Adipose tissue (tissue), 3 donors: ENCODE measurements around the gene SLC35G3. TPM values are rescaled to one million over a fixed set of nuclear protein-coding genes. Genes with fewer than 3 reads are reported as not detected.
"Not testable (repeated sequence)": the region's sequence is repeated elsewhere in the genome, so short reads cannot be mapped to it uniquely, and the experiment has no call there.

Experiments
- H3K27ac ChIP-seq: one replicate; pipeline ENCODE4 v1.5.1; 2013; ENCODE audit warnings: low read depth, low read length
- WGBS, 3 donors: extraction: QIAGEN DNeasy Blood & Tissue Kit; methylation state at CpG; one replicate each; pipeline ENCODE4 v1.1.7; 2013; 5-methylcytosine and 5-hydroxymethylcytosine counted together
- polyA plus RNA-seq, 3 donors: library from polyadenylated mRNA; stranded (reverse); fragments of 200-250 nt; gene quantifications; one replicate each; pipeline ENCODE4 v1.2.3, GENCODE V29; 2013
- donor health status: healthy with polysubstance abuse.
- donor health status: Bipolar disorder and iron deficiency.
- donor health status: healthy.

The SLC35G3 gene
- polyA plus RNA-seq, 3 donors = not detected

DNA sequence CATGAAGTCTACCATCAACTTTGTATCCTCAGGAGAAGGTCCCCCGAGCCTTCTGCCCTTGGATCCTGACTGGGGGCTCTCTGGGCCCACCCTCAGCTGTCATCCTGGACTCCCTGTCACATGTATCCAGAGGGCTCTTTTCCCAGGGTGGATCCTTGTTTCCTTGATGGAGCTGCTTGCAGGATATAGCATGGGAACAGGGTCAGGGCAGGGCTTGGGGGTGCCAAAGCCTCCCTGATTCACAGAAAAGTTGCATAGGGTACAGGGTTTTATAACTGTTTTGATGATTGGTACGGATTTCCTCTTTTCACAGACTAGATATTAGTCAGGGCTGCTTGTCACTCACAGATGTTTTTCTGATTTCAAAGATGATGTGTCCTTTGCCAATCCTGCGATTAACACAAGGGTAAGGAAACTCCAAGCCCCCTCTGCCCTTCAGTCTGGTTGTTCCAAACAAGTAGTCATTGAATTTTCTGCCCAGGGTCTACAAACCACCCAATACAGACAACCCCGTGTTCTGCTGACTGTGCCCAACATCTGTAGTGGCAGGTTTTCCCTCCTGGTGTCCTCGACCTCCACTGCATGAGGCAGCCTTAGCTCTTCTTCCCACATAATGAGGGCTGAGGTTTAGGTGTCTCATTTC, 20.6 kb upstream of the SLC35G3 start:
- WGBS, 3 donors = 44 to 46% (median 45%) methylated on average over 5 of the region's 5 CpGs
- no peak overlapping the region for H3K27ac ChIP-seq

DNA sequence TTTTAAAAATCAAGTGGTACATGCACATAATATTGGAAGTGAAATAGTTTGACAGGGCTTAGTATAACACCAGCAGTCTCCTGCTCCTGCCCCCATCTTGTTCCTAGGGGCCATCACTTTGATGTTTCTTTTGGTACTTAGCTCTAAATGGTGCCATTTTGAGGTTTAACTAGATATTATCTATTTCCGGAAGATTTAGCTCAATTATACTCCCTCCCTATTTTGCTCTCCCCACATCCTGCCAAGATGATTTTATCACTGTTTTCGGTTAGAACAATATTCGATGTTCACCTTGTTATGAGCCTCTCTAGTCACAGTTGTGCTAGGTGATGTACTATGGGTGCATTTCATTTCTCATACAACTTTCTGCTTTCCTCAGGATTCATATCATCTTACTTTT, 20.0 kb upstream of the SLC35G3 start:
- 35 to 68% (median 47%) methylated on average over 3 of the region's 3 CpGs for WGBS, 3 donors
- no peak overlapping the region for H3K27ac ChIP-seq

DNA sequence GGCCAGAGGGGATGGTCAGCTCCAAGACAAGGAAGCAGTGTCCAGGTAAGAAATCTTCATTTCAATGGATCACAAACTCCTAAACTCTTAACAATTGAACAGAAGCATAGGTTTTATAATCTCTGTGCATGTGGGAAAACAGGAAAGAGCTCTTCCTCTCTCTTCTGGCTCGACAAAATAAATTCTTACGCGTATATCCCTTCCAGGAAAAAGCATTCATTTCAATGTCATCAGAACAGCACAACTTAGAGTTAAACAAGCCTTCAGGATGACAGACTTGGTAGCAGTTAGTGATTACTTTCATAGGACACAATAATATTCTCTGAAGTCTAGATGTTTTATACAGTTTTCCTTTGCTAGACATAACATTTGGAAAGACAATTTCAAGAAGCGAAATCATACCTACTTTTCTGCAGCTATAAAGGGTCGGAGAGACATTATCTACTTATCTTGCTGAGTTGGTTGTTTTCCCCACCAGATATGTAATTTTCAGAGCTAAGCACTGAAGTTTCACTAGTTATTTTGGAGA, 19.3 kb upstream of the SLC35G3 start:
- H3K27ac ChIP-seq = no peak overlapping the region
- 41 to 67% (median 55%) methylated on average over 5 of the region's 5 CpGs for WGBS, 3 donors

DNA sequence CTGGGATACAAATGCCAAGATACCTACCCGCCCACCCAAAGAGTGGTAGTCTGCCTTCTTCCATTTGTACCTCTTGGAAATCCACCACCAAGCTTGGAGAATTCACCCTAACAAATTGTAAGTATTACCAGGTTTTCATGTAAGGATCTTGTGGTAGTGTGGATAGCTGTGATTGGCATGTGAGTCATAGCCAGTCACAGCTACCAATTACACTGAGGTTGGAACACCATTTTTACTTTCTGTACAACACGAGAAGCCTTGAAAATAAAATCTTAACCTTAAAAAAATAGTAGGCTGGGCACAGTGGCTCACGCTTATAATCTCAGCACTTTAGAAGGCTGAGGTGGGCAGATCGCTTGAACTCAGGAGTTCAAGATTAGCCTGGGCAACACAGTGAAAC, 18.5 kb upstream of the SLC35G3 start:
- 71 to 93% (median 90%) methylated on average over 4 of the region's 4 CpGs for WGBS, 3 donors
- no peak overlapping the region for H3K27ac ChIP-seq

DNA sequence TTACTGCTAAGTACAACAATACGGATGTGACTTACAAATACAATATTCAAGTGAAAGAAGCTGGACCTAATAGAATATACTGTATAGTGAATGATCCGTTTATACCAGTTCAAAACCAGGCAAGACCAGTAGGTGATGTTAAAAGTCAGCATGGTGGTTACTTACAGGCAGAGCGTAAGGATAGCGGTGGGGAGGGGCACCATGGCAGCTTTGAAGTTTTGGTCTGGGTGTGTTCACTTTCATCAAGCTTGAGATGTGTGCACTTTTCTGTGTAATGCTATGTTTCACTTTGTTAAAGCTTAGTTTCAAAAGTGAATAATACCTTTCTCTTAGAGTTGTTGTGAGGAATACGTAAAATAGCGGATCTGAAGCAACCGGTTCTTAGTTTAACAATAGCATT, 16.5 kb upstream of the SLC35G3 start:
- H3K27ac ChIP-seq = no peak overlapping the region
- WGBS, 3 donors = 85 to 93% (median 91%) methylated on average over 7 of the region's 7 CpGs

DNA sequence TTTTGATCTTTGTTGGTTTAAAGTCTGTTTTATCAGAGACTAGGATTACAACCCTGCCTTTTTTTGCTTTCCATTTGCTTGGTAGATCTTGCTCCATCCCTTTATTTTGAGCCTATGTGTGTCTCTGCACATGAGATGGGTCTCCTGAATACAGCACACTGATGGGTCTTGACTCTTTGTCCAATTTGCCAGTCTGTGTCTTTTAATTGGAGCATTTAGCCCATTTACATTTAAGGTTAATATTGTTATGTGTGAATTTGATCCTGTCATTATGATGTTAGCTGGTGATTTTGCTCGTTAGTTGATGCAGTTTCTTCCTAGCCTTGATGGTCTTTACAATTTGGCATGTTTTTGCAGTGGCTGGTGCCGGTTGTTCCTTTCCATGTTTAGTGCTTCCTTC, 8.4 kb upstream of the SLC35G3 start:
- 50 to 95% (median 85%) methylated on average over 1 of the region's 2 CpGs for WGBS, 3 donors
- H3K27ac ChIP-seq = not testable (repeated sequence)

DNA sequence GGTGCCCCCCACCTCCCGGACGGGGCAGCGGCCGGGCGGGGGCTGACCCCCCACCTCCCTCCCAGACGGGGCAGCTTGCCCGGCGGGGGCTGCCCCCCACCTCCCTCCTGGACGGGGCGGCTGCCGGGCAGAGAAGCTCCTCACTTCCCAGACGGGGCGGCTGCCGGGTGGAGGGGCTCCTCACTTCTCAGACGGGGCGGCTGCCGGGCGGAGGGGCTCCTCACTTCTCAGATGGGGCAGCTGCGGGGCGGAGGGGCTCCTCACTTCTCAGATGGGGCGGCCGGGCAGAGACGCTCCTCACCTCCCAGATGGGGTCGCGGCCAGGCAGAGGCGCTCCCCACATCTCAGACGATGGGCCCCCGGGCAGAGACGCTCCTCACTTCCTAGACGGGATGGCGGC, 869 bp upstream of the SLC35G3 start:
- H3K27ac ChIP-seq = not testable (repeated sequence)
- WGBS, 3 donors = 93 to 94% (median 93%) methylated on average over 21 to 31 of the region's 31 CpGs

DNA sequence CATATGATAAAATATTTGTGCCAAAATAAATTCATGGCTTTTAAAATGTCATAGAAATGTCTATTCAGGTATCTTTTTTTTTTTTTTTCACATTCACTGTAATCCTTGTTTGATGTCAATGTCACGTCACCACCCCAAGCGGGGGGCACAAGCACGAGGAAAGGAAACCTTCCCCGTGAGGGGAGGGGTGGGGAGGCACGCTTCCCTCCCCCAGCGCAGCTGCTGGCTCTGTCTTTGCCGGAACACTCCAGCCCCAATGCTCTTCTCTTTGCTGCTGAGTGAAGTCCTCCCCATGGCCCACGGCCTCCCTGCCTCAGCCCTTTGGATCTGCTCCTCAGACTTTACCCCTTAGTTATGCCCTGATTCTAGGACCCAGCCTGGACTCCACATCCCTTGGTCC, 1.5 kb downstream of the SLC35G3 start:
- 75 to 86% (median 84%) methylated on average over 8 of the region's 8 CpGs for WGBS, 3 donors
- no peak overlapping the region for H3K27ac ChIP-seq

DNA sequence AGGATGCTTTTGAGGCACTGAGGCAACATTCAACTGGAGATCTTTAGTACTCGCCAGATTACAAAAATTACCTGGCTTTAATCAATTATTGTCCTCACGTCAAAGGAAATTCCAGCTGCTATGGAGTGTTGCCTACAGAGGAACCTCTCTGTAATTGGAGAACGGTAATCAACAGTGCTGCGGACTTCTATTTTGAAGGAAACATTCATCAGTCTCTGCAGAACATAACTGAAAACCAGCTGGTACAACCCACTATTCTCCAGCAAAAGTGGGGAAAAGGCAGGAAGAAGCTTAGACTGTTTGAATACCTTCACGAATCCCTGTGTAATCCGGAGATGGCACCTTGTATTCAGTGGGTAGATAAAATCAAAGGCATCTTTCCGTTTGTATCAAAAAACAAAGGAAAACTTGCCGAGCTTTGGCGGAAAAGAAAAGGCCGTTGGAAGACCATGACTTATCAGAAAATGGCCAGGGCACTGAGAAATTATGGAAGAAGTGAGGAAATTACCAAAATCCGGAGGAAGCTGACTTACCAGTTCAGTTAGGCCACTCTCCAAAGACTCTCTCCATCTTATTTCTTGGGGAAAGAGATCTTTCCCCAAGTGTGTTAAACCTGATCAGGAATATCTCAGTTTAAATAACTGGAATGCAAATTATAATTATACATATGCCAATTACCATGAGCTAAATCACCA, 3.0 kb downstream of the SLC35G3 start:
- 71 to 78% (median 78%) methylated on average over 11 of the region's 11 CpGs for WGBS, 3 donors

DNA sequence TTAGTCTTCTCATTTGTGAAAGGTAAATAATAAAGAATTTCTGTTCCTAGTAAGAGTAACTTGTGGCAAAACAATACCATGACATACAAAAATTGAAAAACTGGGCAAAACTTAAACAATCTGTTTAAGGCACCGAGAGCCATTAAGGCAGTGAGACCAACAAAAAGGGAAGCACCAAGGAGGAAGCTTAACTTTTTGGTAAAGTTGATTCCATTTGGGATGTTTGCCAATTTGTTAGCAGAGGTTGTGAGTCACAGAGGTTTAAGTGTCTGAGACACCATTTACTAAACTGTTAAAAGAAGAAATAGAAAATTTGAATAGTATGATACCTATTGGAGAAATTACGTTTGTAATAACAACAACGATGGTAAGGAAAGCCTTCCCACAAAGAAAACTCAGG, 4.9 kb downstream of the SLC35G3 start:
- whole genome bisulfite sequencing, 3 donors = 50 to 74% (median 53%) methylated on average over 3 of the region's 3 CpGs
- no peak overlapping the region for H3K27ac ChIP-seq

More for the DNA sequence above, 3.0 kb downstream of the SLC35G3 start:
- H3K27ac ChIP-seq = no peak overlapping the region

DNA sequence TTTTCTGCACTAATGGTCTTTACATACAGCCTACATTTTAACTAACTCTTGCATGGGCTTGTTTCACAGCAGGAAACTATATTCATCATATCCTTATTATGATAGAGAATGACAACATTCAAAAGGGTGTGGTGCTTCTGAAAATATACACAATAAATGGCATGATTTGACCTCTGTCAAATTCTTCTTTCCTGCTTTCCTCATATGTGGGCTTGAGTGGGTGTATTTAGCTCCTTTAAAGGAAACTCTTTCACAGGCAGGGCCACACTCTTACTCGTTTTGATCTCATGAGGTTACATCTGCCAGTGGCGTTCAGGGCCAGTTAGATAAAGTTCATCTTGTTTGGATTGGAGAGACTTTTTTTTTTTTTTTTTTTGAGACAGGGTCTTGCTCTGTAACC, 6.1 kb downstream of the SLC35G3 start:
- H3K27ac ChIP-seq = no peak overlapping the region
- WGBS, 3 donors = 29 to 57% (median 50%) methylated on average over 2 of the region's 2 CpGs

DNA sequence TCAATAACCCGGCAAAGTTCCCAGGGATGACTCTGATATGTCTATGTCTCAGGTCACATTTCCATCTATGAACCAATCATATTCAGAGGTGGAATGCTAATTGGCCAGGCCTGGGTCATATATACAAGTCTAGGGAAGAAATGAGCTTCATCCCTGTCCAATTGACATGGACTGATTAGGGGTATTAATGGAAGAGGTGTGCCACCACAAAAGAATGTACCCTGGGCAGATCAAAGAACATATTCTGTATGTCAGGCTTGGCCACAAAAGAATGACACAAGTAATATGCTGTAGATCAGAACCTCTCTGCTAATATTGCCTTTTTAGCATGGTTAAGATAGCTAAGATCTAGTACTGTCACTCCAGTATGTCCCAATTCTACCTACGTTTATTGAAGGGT, 6.7 kb downstream of the SLC35G3 start:
- H3K27ac ChIP-seq = no peak overlapping the region
- 80 to 90% (median 89%) methylated on average over 2 of the region's 2 CpGs for WGBS, 3 donors

DNA sequence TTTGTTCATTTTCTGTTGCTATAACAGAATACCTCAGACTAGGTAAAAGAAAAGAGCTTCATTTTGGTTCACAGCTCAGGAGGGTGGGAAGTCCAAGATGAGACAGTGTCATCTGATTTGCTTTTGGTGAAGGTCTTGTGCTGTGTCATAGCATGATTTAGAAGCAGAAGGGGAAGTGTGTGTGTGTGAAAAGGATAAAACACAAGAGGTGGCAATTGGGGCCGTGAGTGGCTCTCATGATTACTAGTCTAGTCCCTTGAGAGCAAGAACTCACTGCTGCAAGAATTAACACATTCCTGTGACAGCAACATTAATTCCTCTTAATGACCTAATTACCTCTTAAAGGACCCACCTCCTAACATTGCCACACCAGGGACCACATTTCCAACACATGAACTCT, 8.3 kb downstream of the SLC35G3 start:
- H3K27ac ChIP-seq = no peak overlapping the region
- 15 to 42% (median 38%) methylated on average over 1 of the region's 1 CpG for WGBS, 3 donors

DNA sequence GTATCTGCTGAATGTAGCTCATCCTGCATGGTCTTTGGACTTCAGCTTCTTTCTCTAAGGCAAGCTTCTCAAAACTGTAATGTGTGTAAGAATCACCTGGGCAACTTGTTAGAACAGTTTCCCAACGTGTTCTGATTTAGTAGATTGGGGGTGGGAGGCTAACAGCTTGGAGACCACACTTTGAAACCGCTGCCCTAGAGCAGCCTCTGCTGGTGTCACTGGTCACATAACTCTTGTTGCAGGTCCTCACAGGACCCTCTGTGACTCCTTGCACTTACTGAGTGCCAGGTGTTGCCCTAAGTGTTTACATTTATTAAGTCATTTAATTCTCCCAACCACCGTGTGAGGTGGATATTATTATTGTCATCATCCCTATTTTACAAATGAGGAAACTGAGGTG, 9.9 kb downstream of the SLC35G3 start:
- WGBS, 3 donors = 49 to 65% (median 55%) methylated on average over 3 of the region's 3 CpGs
- H3K27ac ChIP-seq = no peak overlapping the region

DNA sequence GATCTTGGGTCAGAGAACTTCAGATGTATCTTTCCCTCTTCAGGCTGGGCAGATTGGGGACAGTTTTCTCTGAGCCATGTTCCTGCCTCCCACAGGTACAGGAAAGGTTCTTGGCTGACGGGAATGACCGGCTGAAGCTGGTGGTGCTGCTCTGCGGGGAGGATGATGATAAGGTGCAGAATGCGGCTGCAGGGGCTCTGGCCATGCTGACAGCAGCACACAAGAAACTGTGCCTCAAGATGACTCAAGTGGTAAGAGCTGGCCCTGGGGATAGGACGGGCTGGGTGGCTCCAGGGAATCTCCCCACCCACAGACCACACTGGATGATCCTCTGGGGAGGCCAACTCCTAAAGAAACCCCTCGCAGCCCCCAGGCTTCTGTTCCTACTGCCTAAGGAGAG, 10.9 kb downstream of the SLC35G3 start:
- no peak overlapping the region for H3K27ac ChIP-seq
- 55 to 69% (median 58%) methylated on average over 6 of the region's 6 CpGs for WGBS, 3 donors

DNA sequence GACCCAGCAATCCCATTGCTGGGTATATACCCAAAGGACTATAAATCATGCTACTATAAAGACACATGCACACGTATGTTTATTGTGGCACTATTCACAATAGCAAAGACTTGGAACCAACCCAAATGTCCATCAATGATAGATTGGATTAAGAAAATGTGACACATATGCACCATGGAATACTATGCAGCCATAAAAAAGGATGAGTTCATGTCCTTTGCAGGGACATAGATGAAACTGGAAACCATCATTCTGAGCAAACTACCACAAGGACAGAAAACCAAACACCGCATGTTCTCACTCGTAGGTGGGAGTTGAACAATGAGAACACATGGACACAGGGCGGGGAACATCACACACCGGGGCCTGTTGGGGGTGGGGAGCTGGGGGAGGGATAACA, 14.8 kb downstream of the SLC35G3 start:
- H3K27ac ChIP-seq = not testable (repeated sequence)
- WGBS, 3 donors = 93 to 98% (median 97%) methylated on average over 5 of the region's 5 CpGs

DNA sequence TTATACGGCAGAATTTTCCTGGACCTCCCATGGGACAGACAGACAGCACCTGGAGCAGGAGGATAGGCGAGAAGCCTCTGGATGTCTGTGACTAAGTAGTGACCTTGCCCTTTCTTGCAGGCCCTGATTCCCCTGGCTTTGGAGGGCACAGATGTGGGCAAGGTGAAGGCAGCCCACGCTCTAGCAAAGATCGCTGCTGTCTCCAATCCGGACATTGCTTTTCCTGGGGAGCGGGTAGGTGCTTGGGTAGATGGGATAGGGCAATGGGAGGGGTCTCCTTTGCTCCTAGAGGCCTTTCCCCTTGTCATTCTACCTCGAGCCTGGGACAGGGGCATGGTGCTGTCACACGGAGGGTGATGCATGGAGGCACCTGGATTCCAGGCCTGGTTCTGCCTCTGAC, 17.3 kb downstream of the SLC35G3 start:
- no peak overlapping the region for H3K27ac ChIP-seq
- WGBS, 3 donors = 60 to 76% (median 75%) methylated on average over 8 of the region's 8 CpGs

DNA sequence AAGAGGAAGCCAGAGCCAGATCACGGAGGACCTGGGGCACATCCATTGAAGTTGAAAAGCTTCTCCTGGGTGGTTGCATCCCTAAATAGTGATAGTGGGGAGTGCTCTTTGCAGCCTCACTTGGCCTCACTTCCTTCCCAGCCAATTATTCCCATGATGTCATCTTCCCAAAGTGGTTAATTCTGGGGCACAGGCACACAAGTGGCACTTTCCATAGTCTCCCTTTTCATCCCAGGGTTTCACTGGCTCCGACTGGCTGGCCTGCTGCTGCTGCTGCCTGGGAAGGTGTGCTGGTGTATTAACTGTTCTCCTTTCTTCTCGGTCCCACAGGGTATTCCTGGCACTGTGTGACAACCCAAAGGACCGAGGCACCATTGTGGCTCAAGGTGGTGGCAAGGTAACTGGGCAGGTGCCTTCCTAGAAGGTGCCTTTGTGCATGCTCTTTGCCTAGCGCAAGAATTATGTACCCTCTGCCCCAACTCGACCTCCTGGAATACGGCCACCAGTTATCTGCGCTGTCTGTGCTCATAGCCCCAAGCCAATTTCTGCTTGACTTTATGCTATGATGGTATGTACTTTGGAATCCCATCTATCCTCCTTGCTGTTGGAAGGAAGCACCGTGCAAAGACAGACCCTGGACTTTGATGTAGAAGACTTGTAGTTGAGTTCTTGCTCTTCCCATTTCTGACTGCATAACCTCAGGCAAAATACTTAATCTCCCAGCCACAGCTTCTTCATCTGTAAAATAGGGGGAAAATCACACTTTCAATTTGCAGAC, 18.4 kb downstream of the SLC35G3 start:
- H3K27ac ChIP-seq = no peak overlapping the region
- 74 to 87% (median 86%) methylated on average over 9 of the region's 9 CpGs for WGBS, 3 donors

DNA sequence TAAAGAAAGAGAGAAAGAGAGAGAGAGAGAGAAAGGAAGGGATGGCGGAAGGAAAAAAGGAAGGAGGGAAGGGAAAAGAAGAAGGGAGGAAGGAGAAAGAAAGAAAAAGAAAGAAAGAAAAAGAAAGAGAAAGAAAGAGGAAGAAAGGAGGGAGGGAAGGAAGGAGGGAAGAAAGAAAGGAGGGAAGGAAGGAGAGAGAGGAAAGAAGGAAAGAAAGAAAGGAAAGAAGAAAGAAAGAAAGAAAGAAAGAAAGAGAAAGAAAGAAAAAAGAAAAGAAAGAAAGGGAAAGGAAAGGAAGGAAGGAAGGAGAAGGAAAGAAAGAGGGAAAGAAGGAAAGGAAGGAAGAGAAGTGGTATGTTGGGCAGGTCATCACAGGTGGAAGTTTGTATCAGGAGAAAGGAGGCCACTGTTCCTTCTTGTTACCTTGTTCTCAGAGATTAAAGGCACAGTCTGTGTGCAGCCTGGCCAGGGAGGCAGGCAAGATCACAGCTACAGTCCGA, 19.3 kb downstream of the SLC35G3 start:
- H3K27ac ChIP-seq = no peak overlapping the region
- 71 to 87% (median 78%) methylated on average over 2 of the region's 2 CpGs for WGBS, 3 donors
